ENCODE measurements around the gene TTC38.
"Not testable (repeated sequence)": the region's sequence is repeated elsewhere in the genome, so short reads cannot be mapped to it uniquely, and the experiment has no call there.

The TTC38 gene

DNA sequence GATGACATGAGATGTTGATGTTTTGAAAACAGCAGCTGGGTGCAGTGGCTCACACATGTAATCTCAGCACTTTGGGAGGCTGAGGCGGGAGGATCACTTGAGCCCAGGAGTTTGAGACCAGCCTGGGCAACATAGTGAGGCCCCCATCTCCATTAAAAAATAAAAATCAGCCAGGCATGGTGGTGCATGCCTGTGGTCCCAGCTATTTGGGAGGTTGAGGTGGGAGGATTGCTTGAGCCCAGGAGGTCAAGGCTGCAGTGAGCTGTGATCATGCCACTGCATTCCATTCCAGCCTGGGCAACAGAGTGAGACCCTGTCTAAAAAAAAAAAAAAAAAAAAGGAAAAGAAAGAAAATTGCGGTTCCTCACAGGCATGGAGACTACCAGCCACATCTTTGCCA, 45.0 kb downstream of the TTC38 start:
- not testable (repeated sequence) for H3K27me3 ChIP-seq (ENCODE audit: control insufficient read depth, insufficient read depth, low read length); DNase-seq (ENCODE audit: low read depth, low spot score); H3K4me3 ChIP-seq (ENCODE audit: low read length); H3K4me1 ChIP-seq (ENCODE audit: control insufficient read depth, insufficient read depth, low read length); H3K9me3 ChIP-seq (ENCODE audit: control insufficient read depth, insufficient read depth, low read length); H3K27ac ChIP-seq (ENCODE audit: low read length)
- H3K36me3 ChIP-seq (ENCODE audit: control insufficient read depth, insufficient read depth, low read length), result peaks cover 20% of the 10 kb centered on the region
- no CpG with 5 or more reads among the region's 2 CpGs for WGBS (ENCODE audit: insufficient coverage, insufficient read length)

DNA sequence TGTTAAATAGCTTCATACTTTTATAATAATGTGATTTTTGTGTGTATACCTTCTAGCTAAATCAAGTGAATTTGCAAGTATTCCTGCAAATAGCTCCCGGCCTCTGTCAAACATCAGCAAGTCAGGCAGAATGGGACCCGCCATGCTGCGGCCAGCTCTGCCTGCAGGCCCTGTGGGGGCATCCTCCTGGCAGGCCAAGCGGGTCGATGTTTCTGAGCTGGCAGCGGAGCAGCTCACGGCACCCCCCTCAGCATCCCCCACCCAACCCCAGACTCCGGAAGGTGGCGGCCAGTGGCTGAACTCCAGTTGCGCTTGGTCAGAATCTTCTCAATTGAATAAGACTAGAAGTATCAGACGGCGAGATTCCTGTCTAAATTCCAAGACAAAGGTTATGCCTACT, 48.2 kb downstream of the TTC38 start:
- DNase-seq (ENCODE audit: low read depth, low spot score), result no peak
- H3K4me3 ChIP-seq (ENCODE audit: low read length), result no peak overlapping the region
- no peaks in the 10 kb centered on the region for H3K9me3 ChIP-seq (ENCODE audit: control insufficient read depth, insufficient read depth, low read length)
- peaks cover 24% of the 10 kb centered on the region for H3K36me3 ChIP-seq (ENCODE audit: control insufficient read depth, insufficient read depth, low read length)
- H3K27ac ChIP-seq (ENCODE audit: low read length), result no peak overlapping the region
- no CpG with 5 or more reads among the region's 12 CpGs for WGBS (ENCODE audit: insufficient coverage, insufficient read length)
- no peaks in the 10 kb centered on the region for H3K27me3 ChIP-seq (ENCODE audit: control insufficient read depth, insufficient read depth, low read length)
- H3K4me1 ChIP-seq (ENCODE audit: control insufficient read depth, insufficient read depth, low read length), result no peaks in the 10 kb centered on the region

DNA sequence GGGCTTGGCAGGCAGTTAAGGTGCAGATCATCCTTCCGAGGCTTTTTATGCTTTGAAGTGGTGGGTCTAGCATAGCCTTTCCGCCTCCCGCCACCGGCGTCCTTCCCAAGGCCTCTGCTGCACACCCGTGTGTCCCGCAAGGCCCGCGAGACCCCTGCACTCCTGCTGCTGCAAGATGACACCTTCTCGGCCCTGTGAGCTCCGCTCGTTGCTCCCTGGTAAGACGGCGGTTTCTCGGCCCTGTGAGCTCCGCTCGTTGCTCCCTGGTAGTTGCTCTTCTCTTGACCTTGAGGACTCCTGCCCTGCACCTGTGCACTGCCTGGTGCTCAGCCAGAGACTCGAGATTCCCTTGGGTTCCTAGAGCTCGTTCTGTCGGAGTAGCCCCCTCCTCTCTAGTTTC, 49.8 kb downstream of the TTC38 start:
- WGBS (ENCODE audit: insufficient coverage, insufficient read length), result no CpG with 5 or more reads among the region's 20 CpGs
- H3K4me3 ChIP-seq (ENCODE audit: low read length), result no peak overlapping the region
- no peaks in the 10 kb centered on the region for H3K9me3 ChIP-seq (ENCODE audit: control insufficient read depth, insufficient read depth, low read length)
- no peak overlapping the region for H3K27ac ChIP-seq (ENCODE audit: low read length)
- no peak for DNase-seq (ENCODE audit: low read depth, low spot score)
- H3K27me3 ChIP-seq (ENCODE audit: control insufficient read depth, insufficient read depth, low read length), result no peaks in the 10 kb centered on the region
- peaks cover 24% of the 10 kb centered on the region for H3K36me3 ChIP-seq (ENCODE audit: control insufficient read depth, insufficient read depth, low read length)
- H3K4me1 ChIP-seq (ENCODE audit: control insufficient read depth, insufficient read depth, low read length), result no peaks in the 10 kb centered on the region

DNA sequence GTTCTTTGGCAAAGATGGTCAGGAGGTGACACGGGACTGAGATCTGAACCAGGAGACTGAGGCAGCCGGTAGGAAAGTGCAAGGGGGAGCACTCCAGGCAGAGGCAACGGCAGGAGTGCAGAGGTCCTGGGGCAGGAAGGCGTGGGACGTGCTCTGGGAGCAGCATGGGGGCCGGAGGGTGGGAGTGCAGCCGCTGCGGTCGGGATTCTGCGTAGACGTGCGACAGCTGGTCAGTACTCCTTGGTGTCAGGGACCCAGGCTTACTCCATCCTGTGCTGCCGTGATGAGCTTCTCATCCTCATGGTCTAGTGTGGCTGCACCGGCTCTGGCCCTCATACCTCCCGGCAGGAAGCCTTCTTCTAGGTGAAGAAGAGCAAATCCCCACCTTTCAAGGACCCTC, 50.8 kb downstream of the TTC38 start:
- Histone ChIP-seq H3K4me1 (ENCODE audit: control insufficient read depth, insufficient read depth, low read length) (no peaks in the 10 kb centered on the region), H3K27ac (ENCODE audit: low read length) (no peak overlapping the region), H3K9me3 (ENCODE audit: control insufficient read depth, insufficient read depth, low read length) (no peaks in the 10 kb centered on the region), H3K27me3 (ENCODE audit: control insufficient read depth, insufficient read depth, low read length) (no peaks in the 10 kb centered on the region), H3K4me3 (ENCODE audit: low read length) (no peak overlapping the region), H3K36me3 (ENCODE audit: control insufficient read depth, insufficient read depth, low read length) (peaks cover 29% of the 10 kb centered on the region)
- no CpG with 5 or more reads among the region's 15 CpGs for WGBS (ENCODE audit: insufficient coverage, insufficient read length)
- no peak for DNase-seq (ENCODE audit: low read depth, low spot score)

DNA sequence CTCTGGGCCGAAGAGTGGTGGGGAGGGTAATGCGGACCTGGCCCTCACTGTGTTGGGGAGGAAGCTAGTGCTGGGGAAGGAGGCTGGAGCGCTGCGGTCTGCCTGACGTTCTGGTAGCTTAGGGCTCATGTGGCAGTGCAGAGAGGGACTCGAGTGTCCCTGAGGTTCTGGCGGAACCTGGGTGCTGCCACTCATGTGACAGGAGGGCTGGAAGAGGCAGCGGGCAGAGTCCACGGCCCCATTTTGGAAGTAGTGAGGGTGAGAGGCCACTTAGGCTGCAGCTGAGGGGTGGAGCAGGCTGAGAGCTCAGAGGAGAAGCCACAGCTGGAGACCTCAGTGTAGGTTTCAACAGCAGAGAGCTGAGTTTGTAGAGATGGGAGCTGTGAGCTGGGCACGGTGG, 51.5 kb downstream of the TTC38 start:
- Histone ChIP-seq H3K4me1 (ENCODE audit: control insufficient read depth, insufficient read depth, low read length) (no peaks in the 10 kb centered on the region), H3K4me3 (ENCODE audit: low read length) (no peak overlapping the region), H3K36me3 (ENCODE audit: control insufficient read depth, insufficient read depth, low read length) (peaks cover 30% of the 10 kb centered on the region), H3K9me3 (ENCODE audit: control insufficient read depth, insufficient read depth, low read length) (no peaks in the 10 kb centered on the region), H3K27ac (ENCODE audit: low read length) (no peak overlapping the region), H3K27me3 (ENCODE audit: control insufficient read depth, insufficient read depth, low read length) (no peaks in the 10 kb centered on the region)
- no peak for DNase-seq (ENCODE audit: low read depth, low spot score)
- no CpG with 5 or more reads among the region's 10 CpGs for WGBS (ENCODE audit: insufficient coverage, insufficient read length)

DNA sequence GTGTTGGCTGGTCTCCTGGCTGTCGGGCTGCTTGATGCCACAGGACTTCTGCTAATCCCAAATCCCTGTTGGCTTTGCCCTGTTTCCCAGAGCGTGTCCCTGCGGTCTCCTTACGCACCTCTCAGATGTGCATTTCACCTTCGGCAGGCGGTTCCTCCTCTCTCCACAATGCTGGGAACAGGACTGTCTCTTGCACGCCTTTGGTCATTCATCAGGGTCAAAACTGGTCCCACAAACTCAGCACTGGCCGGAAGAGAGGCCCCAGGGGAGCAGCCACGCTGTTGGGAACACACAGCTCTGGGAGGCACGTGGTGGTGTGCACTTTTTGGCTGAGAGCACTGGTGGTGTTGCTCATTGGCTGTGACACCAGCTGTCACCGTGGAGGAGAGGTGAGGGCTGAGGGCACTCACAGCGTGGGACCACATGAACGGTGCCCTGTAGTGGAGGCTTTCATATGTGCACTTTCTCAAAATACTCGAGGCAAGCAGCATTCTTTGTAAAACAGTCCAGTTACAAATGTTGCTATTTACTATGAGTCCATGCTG, 52.4 kb downstream of the TTC38 start:
- DNase-seq (ENCODE audit: low read depth, low spot score), result no peak
- H3K9me3 ChIP-seq (ENCODE audit: control insufficient read depth, insufficient read depth, low read length), result no peaks in the 10 kb centered on the region
- H3K4me3 ChIP-seq (ENCODE audit: low read length), result no peak overlapping the region
- no peaks in the 10 kb centered on the region for H3K4me1 ChIP-seq (ENCODE audit: control insufficient read depth, insufficient read depth, low read length)
- H3K36me3 ChIP-seq (ENCODE audit: control insufficient read depth, insufficient read depth, low read length), result peaks cover 30% of the 10 kb centered on the region
- WGBS (ENCODE audit: insufficient coverage, insufficient read length), result no CpG with 5 or more reads among the region's 14 CpGs
- H3K27ac ChIP-seq (ENCODE audit: low read length), result no peak overlapping the region
- H3K27me3 ChIP-seq (ENCODE audit: control insufficient read depth, insufficient read depth, low read length), result no peaks in the 10 kb centered on the region

DNA sequence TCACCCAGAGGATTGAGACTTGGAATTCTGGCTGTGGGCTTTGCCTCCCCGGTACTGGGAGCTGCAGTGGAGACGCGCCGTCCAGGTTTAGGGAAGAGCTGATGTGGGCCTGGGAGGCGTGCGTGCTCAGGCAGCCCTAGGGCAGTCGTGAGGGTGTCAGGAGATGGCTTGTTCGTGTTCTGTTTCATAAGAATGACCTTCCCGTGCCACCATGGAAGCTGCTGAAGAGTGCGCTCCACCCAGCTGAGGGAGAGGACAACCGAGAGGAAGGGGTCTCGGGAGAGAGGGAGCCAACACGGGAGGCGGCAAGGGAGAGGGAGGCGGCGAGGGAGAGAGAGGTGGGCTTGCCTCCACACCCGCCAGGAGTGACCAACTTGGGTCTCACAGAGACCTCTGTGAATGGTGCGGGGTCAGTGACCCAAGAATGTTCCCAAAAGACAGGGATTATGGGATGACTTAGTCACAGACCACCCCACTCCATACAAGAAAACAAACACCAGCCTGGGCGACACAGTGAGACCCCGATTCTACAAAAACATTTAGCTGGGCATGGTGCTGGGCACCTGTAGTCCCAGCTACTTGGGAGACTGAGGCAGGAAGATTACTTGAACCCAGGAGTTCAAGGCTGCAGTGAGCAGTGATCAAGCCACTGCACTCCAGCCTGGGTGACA, 53.0 kb downstream of the TTC38 start:
- Histone ChIP-seq H3K9me3 (ENCODE audit: control insufficient read depth, insufficient read depth, low read length) (no peaks in the 10 kb centered on the region), H3K27me3 (ENCODE audit: control insufficient read depth, insufficient read depth, low read length) (no peaks in the 10 kb centered on the region), H3K4me3 (ENCODE audit: low read length) (no peak overlapping the region), H3K36me3 (ENCODE audit: control insufficient read depth, insufficient read depth, low read length) (peaks cover 35% of the 10 kb centered on the region), H3K4me1 (ENCODE audit: control insufficient read depth, insufficient read depth, low read length) (no peaks in the 10 kb centered on the region), H3K27ac (ENCODE audit: low read length) (no peak overlapping the region)
- WGBS (ENCODE audit: insufficient coverage, insufficient read length), result no CpG with 5 or more reads among the region's 20 CpGs
- DNase-seq (ENCODE audit: low read depth, low spot score), result no peak

DNA sequence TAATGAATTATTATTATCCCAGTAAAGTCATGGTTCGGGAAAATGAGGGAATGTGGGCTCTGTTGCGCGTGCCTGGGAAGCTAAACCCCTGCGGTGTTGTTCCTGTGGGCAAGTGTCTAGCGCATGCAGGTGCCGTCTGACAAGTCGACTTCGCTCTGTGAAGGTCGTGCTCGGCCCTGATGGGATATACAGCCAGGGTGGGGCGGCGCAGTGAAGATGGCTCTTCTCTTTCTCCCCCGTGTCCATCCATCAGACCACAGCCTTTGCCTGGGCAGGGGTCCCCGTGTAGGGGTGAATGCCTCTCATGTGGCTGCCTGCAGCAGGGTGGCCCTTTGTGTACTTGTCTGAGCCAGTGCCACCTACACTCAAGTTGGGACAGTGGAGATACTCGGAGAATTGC, 54.9 kb downstream of the TTC38 start:
- Histone ChIP-seq H3K4me3 (ENCODE audit: low read length) (no peak overlapping the region), H3K27me3 (ENCODE audit: control insufficient read depth, insufficient read depth, low read length) (no peaks in the 10 kb centered on the region), H3K27ac (ENCODE audit: low read length) (no peak overlapping the region), H3K4me1 (ENCODE audit: control insufficient read depth, insufficient read depth, low read length) (no peaks in the 10 kb centered on the region), H3K9me3 (ENCODE audit: control insufficient read depth, insufficient read depth, low read length) (no peaks in the 10 kb centered on the region), H3K36me3 (ENCODE audit: control insufficient read depth, insufficient read depth, low read length) (peaks cover 32% of the 10 kb centered on the region)
- no CpG with 5 or more reads among the region's 15 CpGs for WGBS (ENCODE audit: insufficient coverage, insufficient read length)
- DNase-seq (ENCODE audit: low read depth, low spot score), result no peak

DNA sequence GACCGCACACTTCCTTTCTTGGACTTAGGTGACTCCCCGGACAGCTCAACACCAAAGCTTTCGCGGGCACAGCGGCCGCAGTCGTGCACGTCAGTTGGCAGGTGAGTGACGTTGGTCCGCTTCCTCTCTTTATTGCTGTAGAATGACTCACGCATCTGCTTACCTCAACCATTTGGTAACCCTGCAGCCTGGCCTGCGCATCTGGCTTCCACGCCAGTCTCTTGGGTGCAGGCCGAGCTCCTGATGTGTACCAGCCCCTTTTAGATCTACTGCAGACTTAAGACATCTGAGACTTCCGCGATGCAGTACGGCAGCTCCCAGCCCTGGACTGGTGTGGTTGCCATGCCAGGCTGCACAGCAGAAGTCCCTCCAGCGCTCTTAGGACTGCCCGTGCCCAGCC, 55.4 kb downstream of the TTC38 start:
- Histone ChIP-seq H3K36me3 (ENCODE audit: control insufficient read depth, insufficient read depth, low read length) (peaks cover 27% of the 10 kb centered on the region), H3K27ac (ENCODE audit: low read length) (no peak overlapping the region), H3K4me1 (ENCODE audit: control insufficient read depth, insufficient read depth, low read length) (no peaks in the 10 kb centered on the region), H3K27me3 (ENCODE audit: control insufficient read depth, insufficient read depth, low read length) (no peaks in the 10 kb centered on the region), H3K4me3 (ENCODE audit: low read length) (no peak overlapping the region), H3K9me3 (ENCODE audit: control insufficient read depth, insufficient read depth, low read length) (no peaks in the 10 kb centered on the region)
- WGBS (ENCODE audit: insufficient coverage, insufficient read length), result no CpG with 5 or more reads among the region's 19 CpGs
- DNase-seq (ENCODE audit: low read depth, low spot score), result no peak

DNA sequence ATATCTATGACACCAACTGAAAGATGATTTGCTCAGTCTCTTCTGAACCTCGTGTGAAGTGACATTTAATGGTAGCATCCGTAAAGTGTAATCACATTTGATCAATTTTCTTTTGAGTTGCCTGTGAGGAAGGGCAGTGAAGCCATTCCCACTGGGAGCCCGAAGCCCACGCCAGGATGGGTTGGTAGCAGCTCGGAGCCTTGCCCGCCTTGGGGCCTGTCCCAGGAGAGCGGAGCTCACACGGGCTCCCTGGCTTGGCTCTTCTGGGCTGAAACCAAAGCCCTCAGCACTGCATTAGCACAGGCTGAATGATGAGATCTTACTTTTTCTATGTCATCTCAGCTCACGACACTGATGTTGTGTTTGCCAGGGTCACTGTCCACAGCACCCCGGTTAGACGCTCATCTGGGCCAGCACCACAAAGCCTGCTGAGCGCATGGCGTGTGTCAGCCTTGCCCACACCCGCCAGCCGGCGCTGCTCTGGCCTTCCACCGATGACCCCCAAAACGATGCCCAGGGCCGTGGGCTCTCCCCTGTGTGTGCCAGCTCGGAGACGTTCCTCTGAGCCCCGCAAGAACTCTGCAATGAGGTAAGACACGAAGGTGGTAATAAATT, 58.4 kb downstream of the TTC38 start:
- DNase-seq (ENCODE audit: low read depth, low spot score), result no peak
- Histone ChIP-seq H3K27me3 (ENCODE audit: control insufficient read depth, insufficient read depth, low read length) (no peaks in the 10 kb centered on the region), H3K4me1 (ENCODE audit: control insufficient read depth, insufficient read depth, low read length) (no peaks in the 10 kb centered on the region), H3K27ac (ENCODE audit: low read length) (no peak overlapping the region), H3K9me3 (ENCODE audit: control insufficient read depth, insufficient read depth, low read length) (no peaks in the 10 kb centered on the region), H3K4me3 (ENCODE audit: low read length) (no peak overlapping the region), H3K36me3 (ENCODE audit: control insufficient read depth, insufficient read depth, low read length) (peaks cover 25% of the 10 kb centered on the region)
- no CpG with 5 or more reads among the region's 23 CpGs for WGBS (ENCODE audit: insufficient coverage, insufficient read length)

All from iPS DF 6.9 (cell line).